NCI-H460 (cell line): Measurements from ENCODE around the gene CDC42BPB. TPM values are rescaled to one million over a fixed set of nuclear protein-coding genes. Genes with fewer than 3 reads are reported as not detected.

Experiments
- DNase-seq: peaks from one replicate; pipeline ENCODE4 v3.0.0-alpha.2; 2016; ENCODE audit warnings: low read depth; ENCODE audit errors: extremely low read depth
- total RNA-seq: library from RNA; depleted of rRNA; stranded (reverse); fragments of >200 nt; shearing (Covaris generic); gene quantifications from 2 replicates; pipeline ENCODE4 v1.2.3, GENCODE V29; 2014

Gene CDC42BPB
- total RNA-seq, 1 experiment from 2014 or later, result 54.9 TPM

DNA sequence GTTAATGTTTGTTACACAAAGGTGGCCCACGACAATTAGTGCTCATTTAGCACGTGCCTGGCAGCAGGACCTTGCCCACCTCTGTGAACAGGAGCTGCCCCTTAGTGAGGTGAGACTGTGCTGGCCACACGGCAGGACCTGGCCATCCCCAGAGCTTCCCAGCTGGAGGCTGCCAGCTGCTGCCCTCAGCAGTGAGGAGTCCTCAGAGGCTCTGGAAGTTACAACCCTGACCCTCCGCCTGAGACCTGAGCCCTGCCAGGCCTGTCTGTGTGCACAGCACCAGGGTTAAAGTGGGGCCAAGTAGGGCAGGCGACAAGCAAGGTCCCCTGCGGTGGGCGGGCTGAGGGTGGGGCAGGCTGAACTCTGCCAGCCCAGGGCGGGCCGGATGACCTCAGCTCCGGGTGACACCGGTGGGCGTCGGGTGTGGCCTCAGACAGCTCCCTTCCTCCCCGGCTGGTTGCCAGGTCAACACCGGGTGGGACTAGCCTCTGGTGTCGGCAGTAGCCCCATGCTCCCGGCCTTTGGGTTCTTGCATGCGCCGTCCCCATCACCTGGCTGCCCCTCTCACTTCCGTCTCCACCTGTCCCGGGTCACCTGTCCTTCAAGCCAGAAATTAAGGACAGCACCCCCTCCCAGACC, 17.5 kb upstream of the CDC42BPB start:
- peak; percentile 26 for DNase-seq

DNA sequence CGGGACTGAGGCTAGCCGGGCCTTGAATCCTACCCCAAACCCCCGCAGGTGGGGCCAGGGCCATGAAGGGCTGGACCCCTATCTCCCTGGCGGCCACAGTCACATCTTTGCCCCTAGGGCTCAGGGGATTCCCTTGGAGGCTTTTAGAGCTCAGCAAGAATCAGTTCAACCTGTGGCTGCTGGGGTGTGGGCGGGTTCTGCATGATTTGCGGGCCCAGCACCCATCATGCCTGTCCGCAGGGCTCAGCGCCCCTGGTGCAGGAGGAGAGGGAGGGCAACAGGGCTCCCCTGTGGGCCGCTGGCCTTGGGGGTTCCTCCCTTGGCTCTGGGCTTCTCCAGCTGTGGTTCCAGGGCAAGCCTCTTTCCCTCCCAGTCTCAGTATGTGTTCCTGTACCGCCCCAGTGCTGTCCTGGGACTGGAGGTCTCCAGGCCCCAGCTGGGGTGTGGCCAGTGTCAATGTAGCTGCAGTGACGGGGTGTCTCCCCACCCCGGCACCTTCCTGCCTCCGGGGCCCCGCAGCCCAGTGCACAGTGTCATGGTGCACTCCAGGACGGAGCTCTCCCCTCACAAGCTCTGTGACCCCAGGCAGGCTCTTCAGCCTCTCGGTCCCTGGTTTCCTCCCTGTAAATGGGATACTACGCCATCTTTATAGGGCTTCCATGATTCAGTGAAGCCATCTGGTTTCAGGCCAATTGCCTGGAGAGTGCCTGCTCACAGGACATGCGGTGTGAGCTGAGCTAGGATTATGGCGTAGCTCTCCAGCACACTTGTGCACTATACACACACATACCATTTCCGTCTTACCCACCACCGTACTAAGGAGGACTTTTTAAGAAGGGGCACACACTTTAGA, 16.8 kb upstream of the CDC42BPB start:
- no peak for DNase-seq

DNA sequence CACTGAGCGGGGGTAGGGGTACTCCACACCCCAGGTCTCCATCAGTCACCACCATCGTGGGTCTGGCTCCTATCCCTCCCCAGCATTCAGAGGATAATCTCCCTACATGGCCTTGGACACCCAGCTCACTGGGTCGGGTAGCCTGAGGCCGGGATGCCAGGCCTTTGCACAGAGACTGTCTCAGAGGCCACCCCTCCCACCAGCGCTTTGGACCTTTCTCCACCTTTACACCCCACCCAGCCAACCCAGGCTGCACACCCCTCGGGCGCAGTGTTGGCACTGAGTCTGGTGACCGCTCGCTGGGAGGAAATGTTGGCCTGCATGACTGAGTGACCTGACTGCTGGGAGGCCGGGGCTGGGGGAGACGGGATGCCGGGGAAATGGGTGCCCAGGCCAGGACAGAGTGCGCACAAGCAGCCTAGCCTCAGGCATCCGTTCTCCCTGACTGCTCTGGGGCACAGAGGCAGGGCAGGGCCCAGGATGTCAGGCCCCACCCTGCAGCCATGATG, 16.1 kb upstream of the CDC42BPB start:
- DNase-seq, result no peak

DNA sequence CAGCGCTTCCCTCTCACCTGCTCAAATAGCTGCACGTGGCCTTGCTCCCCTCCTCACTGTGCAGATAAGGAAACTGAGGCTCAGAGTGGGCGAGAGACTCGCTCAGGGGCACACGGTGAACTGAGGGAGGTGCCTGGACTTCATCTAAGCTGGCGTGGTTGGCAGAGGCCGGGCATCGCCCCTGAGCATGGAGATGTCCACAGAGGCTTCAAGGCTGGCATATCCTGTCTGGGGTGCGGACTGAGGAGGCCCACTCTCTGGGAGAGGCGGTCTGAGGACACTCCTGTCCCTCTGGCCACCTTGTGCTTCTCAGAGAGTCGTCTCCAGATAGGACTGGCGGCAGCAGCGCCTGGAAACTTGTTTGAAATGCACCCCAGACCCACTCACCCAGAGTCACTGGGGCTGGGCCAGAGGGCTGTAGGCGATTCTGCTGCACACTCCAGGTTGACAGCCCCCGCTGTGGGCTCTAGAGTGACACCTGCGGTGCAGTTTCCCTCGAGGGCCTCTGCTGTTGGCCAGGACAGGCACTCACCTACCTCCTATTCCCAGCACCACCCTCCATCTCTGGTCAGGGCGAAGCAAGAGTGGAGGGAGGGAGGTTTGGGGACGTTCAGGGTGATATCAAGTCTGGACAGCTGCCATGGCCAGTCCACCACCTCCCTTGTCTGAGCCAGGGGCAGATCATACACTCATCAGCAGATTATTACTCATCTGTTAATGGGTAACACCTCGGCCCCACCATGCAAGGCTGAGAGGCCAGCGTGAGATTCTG, 15.4 kb upstream of the CDC42BPB start:
- no peak for DNase-seq

DNA sequence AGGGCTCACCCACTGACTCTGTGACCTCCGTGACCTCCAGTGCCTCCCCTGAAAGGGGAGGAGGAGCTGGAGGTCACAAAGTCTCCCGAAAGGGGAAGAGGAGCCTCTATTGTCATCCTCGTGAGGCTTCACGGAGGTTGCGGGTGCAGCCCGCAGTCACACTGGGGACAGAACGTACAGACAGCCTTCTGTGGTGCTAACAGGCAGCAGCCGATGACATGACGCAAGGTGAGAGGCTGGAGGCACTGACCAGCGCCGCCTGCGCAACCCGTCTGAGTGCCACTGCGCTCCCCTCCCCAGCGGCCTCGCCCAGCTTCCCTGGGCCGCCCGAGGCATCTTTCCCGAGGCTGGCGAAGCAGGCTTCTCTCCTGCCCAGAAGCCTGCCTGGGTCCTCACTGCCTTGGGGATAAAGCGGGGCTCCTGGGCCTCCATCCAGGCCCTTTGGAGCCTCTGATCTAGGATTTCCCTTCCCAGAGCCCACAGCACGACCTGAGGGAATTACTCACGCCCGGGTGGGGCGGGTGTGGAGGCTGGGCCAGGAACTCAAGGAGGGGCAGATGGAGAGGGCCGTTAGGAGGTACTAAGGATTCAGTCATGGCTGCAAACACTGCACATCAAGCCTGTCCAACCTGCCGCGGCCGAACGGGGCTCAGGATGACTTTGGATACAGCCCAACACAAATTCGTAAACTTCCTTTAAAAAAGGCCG, 14.3 kb upstream of the CDC42BPB start:
- DNase-seq, result peak; percentile 66

DNA sequence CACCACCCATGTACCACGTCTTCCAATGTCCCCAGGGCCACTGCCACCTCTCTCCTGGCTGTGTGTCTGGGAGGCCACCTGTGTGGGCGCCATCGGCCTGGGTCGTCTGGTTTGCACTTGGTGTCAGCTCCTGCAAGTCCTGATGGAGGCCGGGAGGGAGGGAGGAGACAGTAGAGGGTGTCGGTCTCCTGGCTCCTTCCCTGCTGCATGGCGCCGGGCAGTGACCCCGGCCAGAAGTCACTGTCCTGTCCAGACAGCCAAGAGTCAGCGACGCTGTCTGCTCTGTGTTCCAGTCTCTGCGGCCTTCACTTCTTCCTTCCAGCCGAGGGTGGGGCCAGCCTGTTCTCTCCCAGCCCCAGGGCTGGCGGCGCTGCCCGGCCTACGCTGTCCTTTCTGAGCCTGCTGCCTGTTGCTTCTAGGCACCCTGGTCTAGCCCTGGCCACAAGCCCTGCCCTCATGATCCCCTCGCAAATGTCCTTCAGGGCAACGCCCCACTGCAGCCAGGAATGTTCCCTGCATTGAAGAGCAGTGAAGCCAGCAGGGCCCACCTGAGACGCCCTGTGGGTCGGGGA, 13.7 kb upstream of the CDC42BPB start:
- DNase-seq, result no peak

DNA sequence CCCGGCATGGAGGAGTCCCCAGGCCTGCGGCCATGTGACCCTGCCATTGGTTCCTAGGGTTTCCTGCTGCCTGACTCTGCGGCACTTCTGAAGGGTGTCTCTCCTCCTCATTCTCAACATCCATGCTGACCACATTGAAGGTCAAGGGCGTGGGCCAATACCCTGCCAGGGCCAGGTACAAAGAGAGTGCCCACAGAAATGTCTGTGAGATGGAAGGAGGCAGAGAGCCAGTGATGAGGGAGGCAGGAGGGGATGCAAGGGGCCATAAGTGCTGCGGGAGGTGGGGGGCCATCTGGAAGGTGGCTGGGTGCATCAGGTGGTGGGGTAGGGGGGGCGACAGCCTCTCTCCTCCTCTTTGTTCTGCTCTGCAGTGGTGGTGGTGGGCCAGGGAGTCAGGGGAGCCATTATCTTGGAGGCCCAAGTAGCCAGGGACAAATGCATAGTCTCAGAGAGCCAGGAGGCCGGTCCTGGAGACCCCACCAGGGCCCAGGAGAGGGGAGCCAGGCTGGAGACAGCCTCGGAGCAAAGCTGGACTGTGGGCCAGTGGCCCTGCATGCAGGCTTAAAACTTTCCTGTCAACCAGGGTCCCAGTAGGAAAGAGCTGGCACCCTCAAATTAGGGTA, 13.0 kb upstream of the CDC42BPB start:
- no peak for DNase-seq

DNA sequence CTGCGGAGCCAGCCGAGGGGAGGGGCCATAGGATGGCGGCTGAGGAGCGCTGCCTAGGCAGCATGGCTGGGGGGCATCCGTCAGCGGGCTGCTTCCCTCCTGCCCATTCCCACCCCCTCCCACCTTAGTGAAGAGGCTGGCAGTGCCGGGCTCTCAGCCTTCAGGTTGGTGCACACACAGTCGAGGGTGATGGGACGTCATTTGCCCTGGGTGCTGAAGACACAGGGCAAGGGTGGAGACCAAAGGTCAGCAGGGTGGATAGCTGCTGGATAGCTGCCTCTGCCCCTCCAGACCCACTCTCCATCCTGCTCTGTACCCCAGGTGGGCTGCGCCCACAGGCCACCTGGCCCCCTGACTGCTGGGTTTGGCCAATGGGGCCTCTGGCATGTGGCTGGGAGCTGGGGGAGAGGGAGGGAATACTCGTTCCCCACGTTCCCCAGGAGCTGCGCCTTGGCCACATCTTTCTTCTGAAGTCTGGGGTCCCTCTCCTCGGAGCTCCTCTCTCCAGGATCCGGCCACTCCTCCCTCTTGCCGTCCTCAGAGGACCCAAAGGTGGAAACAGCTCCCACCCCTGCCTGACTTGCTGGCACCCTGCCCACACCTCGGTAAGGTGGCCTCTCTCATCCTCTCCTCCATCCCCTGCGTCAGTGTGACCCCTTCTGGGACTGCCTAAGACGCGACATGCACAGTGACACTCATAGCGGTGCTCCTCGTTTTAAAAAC, 11.2 kb upstream of the CDC42BPB start:
- DNase-seq, result no peak

DNA sequence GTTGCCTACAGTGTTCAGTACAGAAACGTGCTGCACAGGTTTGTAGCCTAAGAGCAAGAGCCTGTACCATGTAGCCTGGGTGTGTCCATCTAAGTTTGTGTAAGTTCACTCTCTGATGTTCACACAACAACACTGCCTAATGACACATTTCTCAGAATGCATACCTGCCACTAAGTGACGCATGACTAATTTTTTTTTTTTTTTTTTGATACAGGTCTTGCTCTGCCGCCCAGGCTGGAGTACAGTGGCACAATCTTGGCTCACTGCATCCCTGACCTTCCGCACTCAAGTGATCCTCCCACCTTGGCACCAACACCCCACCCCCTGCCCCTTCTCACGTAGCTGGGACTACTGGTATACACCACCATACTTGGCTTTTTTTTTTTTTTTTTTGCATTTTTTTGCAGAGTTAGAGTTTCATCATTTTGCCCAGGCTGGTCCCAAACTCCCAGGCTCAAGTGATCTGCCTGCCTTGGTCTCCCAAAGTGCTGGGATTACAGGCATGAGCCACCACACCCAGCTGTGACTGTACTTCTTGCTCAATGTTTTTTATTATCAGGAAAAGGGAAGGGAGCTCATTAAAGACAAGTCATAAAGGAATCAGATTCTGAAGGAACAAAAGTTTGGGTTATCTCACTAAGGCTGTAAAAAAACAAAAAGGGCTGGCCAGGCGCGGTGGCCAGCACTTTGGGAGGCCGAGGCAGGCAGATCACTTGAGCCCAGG, 10.0 kb upstream of the CDC42BPB start:
- DNase-seq, result peak; percentile 61

DNA sequence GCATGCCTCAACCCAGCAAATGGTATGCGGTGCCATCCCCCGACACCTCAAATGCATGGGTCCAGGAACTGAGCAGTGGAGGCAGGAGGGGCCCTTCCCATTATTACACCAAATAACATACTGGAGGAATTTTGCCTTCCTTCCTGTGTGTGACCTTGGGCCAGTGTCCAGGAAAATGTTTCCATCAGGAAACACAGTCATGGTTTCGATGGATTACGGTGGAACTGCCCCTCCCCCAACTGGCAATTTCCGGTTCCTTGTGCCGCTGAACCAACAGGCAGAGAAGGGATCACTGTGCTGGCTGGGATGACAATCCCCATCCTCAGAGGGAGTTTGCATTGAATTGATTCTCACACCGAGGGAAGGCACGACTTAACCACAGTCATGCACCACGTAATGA, 9.1 kb upstream of the CDC42BPB start:
- DNase-seq, result peak; percentile 40

DNA sequence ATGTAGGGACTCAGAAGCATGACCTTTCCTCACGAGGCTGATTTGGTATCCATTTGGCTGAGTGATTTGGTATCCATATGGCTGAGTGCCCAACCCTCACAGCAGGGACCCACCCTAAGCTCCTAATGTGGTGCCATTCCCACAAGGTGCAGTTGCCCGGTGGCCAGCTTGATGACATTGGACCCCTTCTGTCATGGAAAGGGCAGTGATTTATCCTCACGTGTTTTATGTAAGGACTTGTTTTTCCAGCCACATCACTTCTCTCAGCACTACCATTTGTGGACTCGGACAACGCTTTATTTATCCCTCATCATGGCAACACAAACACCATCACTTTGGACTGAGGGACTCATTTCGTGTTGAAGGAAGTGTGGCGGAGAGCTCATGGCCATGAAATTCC, 8.5 kb upstream of the CDC42BPB start:
- DNase-seq, result no peak

DNA sequence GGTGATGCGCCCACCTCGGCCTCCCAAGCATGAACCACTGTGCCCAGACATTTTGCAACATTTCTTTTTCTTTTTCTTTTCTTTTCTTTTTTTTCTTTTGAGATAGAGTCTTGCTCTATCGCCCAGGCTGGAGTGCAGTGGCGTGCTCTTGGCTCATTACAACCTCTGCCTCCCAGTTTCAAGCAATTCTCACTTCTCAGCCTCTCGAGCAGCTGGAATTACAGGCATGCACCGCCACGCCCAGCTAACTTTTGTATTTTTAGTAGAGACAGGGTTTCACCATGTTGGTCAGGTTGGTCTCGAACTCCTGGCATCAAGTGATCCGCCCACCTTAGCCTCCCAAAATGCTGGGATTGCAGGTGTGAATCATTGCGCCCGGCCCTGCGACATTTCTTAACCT, 7.6 kb upstream of the CDC42BPB start:
- no peak for DNase-seq

DNA sequence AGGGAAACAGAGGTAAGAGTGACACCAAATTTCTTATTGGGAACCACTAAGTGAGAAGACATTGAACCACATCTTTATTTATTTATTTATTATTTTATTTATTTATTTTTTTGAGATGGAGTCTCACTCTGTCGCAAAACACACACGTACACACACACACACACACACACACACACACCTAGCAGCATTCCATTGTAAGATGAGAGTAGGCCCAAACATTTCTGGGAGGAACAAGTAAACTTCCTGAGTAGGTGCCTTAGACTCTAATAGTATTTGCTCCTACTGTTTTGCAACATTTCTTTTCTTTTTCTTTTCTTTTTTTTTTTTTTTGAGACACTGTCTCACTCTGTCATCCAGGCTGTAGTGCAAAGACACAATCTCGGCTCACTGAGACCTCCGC, 7.1 kb upstream of the CDC42BPB start:
- no peak for DNase-seq

DNA sequence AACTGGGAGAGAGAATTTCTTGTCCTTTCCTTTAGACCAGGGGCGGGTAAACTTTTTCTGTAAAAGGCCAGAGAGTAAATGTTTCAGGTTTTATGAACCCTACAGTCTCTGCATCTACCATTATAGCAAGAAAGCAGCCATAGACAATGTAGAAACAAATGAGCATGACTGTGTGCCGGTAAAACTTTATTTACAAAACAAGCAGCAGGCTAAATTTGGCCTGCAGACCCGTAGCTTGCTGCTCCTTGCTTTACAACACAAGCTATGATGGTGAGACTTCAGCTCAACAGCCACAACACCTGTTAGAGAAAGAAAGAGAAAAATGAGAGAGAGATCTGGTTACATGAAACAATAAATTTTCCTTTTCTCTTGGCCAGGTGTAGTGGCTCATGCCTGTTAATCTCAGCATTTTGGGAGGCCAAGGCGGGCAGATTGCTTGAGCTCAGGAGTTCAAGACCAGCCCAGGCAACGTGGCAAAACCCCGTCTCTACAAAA, 4.2 kb upstream of the CDC42BPB start:
- DNase-seq, result no peak

DNA sequence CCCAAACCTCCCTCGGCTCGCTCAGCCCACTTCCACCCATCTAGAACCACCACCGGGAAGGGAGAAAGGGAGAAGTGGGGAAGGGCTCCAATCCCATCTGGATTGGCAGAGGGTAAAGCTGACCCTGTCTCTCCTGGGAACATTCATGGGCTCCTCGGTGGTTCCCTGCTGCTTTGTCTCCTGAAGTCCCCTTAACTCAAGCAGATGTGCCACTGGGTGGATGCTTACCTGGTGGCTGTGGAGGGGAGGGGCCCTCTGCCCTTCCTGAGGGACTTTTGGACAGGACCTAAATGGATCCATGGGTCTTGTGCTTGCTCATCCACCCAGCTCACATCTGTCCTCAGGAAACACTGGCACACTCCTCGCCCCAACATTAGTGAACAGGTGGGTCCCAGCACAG, 2.2 kb upstream of the CDC42BPB start:
- no peak for DNase-seq

DNA sequence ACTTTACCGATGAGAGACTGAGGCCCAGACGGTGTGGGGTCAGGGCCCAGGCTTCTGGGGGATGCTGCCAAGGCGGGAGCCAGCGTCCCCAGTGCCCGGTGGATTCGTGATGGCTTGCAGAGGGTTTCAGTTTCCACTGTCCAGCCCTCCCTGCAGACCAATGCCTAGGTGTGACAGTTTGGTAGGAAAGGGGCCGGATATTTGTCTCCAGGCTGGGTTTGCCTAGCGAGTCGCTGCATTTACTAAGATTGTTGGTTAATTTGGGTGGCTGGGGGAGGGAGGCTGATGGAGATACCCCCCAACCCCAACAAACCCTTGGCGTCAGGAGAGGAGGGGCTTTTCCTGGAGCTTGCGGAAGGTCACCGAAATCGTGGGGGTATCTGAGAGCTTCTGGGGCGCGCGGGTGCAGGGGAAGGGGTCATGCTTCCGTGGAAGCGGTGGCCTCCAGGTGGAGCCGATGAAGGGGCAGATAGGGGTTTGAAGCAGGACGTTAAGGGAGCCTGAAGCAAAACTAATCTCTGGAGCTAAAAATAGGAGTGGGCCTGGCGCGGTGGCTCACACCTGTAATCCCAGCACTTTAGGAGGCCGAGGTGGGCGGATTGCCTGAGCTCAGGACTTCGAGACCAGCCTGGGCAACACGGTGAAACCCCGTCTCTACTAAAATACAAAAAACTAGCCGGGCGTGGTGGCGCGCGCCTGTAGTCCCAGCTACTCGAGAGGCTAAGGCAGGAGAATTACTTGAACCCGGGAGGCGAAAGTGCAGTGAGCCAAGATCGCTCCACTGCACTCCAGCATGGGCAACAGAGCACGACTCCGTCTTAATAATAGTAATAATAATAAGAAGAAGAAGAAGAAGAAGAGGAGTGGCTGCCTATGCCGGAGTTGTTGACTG, 1.1 kb upstream of the CDC42BPB start:
- no peak for DNase-seq

DNA sequence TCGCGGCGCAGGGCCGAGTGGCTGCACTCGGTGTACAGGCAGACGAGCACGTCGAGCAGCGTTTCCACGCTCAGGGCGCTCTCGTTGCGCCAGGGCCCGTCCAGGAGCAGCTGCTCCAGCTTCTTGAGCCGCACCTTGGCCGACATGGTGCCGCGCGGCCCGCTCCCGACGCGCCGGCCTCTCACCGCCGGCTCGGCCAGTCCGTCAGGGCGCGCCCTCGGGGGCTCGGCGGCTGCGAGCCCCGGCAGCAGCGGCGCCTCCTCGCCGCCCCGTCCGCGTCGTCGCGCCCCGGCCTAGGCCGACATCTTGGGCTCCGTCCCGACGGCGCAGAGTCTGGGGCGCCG, 349 bp downstream of the CDC42BPB start:
- no peak for DNase-seq
